ENCODE data around the gene SPNS3. TPM values are rescaled to one million over a fixed set of nuclear protein-coding genes. Genes with fewer than 3 reads are reported as not detected.

Gene SPNS3
- total RNA-seq, 2 experiments from 2014 or later = 51.2 to 54.6 TPM

DNA sequence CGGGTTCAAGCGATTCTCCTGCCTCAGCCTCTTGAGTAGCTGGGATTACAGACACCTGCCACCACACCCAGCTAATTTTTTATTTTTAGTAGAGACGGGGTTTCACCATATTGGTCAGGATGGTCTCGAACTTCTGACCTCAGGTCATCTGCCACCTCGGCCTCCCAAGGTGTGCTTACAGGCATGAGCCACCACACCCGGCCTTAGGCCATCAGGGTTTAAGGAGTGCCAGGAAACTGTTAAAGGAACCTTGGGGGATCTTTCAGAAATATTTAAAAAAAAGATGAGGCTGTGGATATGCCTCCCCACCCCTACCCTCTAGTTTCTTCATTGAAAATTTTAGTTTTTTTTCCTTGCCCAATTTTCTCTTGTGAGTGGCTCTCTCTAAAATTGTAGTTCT, 35.9 kb upstream of the SPNS3 start:
- BruUV-seq (replicated peaks) = no TSS peak
- intact Hi-C loops (cut with micrococcal nuclease; ENCODE audit: unreplicated experiment) = loop anchor here (1.0 to 5.0 kb wide), 3 partner anchors 23 to 436 kb away; partner anchors contain the start of genes ATP2A3 and UBE2G1
- no peak for TF ChIP-seq EZH2phosphoT487 (IDR thresholded peaks at IDR 0.05; ENCODE audit: borderline replicate concordance, low read depth, low read length)
- Histone ChIP-seq H3K79me2 (ENCODE audit: insufficient read depth, low read depth, low read length) (peaks cover 5% of the 10 kb centered on the region; the same call in 1 of the 2 replicates), H3K4me2 (ENCODE audit: low read length) (0 out of 2 replicates have a peak overlapping the region, but pooled peaks have one; percentile 8), H3K36me3 (ENCODE audit: insufficient read depth, low read length) (no peaks in the 10 kb centered on the region), H4K20me1 (ENCODE audit: insufficient read depth, low read length) (no peaks in the 10 kb centered on the region), H3K9me3 (ENCODE audit: low read length) (peaks cover 5% of the 10 kb centered on the region; the same call in 1 of the 2 replicates), H3K9me2 (ENCODE audit: insufficient read depth, low read length) (no peaks in the 10 kb centered on the region), H3K4me1 (ENCODE audit: insufficient read depth, low read length, poor library complexity, severe bottlenecking) (peaks cover 66% of the 10 kb centered on the region), H3K4me3 (ENCODE audit: low read depth, low read length, poor library complexity, severe bottlenecking) (no peak overlapping the region), H3K27ac (ENCODE audit: low read depth, low read length, poor library complexity, severe bottlenecking) (peak overlapping the region; percentile 97), H2AFZ (ENCODE audit: low read length) (no peak overlapping the region)
- DNase-seq (ENCODE audit: low spot score) = no peak
- ChIA-PET CTCF (ENCODE audit: unreplicated experiment) (no interaction called here), POLR2A (interaction anchor here (0.7 kb wide), 1 partner anchor 192 kb away, joined by 4 read pairs; no protein-coding TSS in a partner anchor)

DNA sequence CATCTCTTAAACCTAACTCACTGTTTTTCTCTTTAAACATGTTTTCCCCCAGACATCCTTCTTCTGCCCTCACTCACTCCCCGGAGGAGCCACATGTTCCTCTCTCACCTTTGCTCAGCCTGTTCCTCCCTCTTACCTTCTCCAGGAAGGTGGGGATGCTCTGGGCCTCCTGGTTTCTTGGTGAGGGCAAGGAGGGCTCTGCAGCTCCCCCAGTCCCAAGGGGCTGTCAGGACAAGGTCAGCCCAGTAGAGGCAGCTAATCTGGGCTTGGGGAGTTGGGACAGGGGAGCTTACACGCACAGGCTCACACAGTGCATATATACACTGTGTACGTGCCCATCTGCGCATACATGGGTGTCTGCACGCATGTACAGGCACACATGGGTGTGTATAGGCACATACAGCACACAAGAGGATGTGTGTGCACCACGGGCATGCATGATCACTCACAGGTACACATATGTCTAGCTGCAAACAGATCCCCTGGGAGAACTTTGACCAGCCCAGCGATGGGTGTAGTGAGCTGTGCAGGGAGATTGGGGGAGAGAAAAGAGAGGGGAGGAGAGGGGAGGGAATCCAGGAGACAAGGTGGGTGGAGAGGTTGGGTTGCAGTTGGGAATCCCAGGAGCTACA, 28.6 kb upstream of the SPNS3 start:
- ChIA-PET POLR2A (interaction anchor here (0.5 to 0.6 kb wide), 3 partner anchors 29 to 194 kb away, joined by 3 to 4 read pairs (median 3); no protein-coding TSS in a partner anchor), CTCF (ENCODE audit: unreplicated experiment) (interaction anchor here (1.1 kb wide), 1 partner anchor 142 kb away, joined by 4 read pairs; no protein-coding TSS in a partner anchor)
- Histone ChIP-seq H3K4me1 (ENCODE audit: insufficient read depth, low read length, poor library complexity, severe bottlenecking) (peaks cover 24% of the 10 kb centered on the region), H2AFZ (ENCODE audit: low read length) (peak overlapping the region; percentile 59), H4K20me1 (ENCODE audit: insufficient read depth, low read length) (no peaks in the 10 kb centered on the region), H3K4me3 (ENCODE audit: low read depth, low read length, poor library complexity, severe bottlenecking) (peak overlapping the region; percentile 22), H3K36me3 (ENCODE audit: insufficient read depth, low read length) (no peaks in the 10 kb centered on the region), H3K9me2 (ENCODE audit: insufficient read depth, low read length) (no peaks in the 10 kb centered on the region), H3K4me2 (ENCODE audit: low read length) (peak overlapping the region; percentile 61), H3K27ac (ENCODE audit: low read depth, low read length, poor library complexity, severe bottlenecking) (peak overlapping the region; percentile 48), H3K9me3 (ENCODE audit: low read length) (no peaks in the 10 kb centered on the region), H3K79me2 (ENCODE audit: insufficient read depth, low read depth, low read length) (no peaks in the 10 kb centered on the region)
- BruUV-seq (replicated peaks) = no TSS peak
- intact Hi-C loops (cut with micrococcal nuclease; ENCODE audit: unreplicated experiment) = no loop called here
- DNase-seq (ENCODE audit: low spot score) = peak; percentile 62
- no peak for TF ChIP-seq EZH2phosphoT487 (IDR thresholded peaks at IDR 0.05; ENCODE audit: borderline replicate concordance, low read depth, low read length)
- TF ChIP-seq, protein P1, sequence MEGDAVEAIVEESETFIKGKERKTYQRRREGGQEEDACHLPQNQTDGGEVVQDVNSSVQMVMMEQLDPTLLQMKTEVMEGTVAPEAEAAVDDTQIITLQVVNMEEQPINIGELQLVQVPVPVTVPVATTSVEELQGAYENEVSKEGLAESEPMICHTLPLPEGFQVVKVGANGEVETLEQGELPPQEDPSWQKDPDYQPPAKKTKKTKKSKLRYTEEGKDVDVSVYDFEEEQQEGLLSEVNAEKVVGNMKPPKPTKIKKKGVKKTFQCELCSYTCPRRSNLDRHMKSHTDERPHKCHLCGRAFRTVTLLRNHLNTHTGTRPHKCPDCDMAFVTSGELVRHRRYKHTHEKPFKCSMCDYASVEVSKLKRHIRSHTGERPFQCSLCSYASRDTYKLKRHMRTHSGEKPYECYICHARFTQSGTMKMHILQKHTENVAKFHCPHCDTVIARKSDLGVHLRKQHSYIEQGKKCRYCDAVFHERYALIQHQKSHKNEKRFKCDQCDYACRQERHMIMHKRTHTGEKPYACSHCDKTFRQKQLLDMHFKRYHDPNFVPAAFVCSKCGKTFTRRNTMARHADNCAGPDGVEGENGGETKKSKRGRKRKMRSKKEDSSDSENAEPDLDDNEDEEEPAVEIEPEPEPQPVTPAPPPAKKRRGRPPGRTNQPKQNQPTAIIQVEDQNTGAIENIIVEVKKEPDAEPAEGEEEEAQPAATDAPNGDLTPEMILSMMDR (conservative IDR thresholded peaks at IDR 0.05; ENCODE audit: low read length) = no peak; the same call in 1 of the 2 replicates

DNA sequence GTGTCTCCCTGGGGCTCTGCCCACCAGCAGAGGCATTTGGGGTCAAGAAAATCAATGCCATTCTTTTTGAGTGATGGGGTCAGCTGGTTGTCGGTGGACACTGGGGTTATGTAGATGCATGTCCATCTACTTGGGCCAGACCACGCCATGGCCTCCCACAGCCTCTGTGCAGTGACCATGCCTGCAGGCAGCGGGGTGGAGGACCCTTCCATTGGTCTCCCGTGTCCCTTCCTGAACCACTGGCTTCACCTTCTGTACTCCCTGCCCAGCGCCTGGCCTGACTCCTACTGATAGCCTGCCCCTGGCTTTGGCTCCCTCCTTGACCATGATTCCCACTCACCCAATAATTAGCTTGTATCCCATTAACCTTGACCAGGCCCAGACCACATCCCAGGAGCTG, 28.0 kb upstream of the SPNS3 start:
- no TSS peak for BruUV-seq (replicated peaks)
- Histone ChIP-seq H3K27ac (ENCODE audit: low read depth, low read length, poor library complexity, severe bottlenecking) (peak overlapping the region; percentile 48), H3K79me2 (ENCODE audit: insufficient read depth, low read depth, low read length) (no peaks in the 10 kb centered on the region), H3K9me3 (ENCODE audit: low read length) (no peaks in the 10 kb centered on the region), H3K4me1 (ENCODE audit: insufficient read depth, low read length, poor library complexity, severe bottlenecking) (peaks cover 24% of the 10 kb centered on the region), H2AFZ (ENCODE audit: low read length) (peak overlapping the region; percentile 59; the same call in 1 of the 2 replicates), H3K36me3 (ENCODE audit: insufficient read depth, low read length) (no peaks in the 10 kb centered on the region), H4K20me1 (ENCODE audit: insufficient read depth, low read length) (no peaks in the 10 kb centered on the region), H3K4me3 (ENCODE audit: low read depth, low read length, poor library complexity, severe bottlenecking) (no peak overlapping the region), H3K9me2 (ENCODE audit: insufficient read depth, low read length) (no peaks in the 10 kb centered on the region), H3K4me2 (ENCODE audit: low read length) (peak overlapping the region; percentile 61)
- ChIA-PET POLR2A (interaction anchor here (0.6 kb wide), 3 partner anchors 53 to 195 kb away, joined by 3 to 4 read pairs (median 3); no protein-coding TSS in a partner anchor), CTCF (ENCODE audit: unreplicated experiment) (interaction anchor here (1.1 kb wide), 1 partner anchor 142 kb away, joined by 4 read pairs; no protein-coding TSS in a partner anchor)
- TF ChIP-seq, protein P1 (conservative IDR thresholded peaks at IDR 0.05; ENCODE audit: low read length) = no peak
- no peak for TF ChIP-seq EZH2phosphoT487 (IDR thresholded peaks at IDR 0.05; ENCODE audit: borderline replicate concordance, low read depth, low read length)
- intact Hi-C loops (cut with micrococcal nuclease; ENCODE audit: unreplicated experiment) = no loop called here
- no peak for DNase-seq (ENCODE audit: low spot score)

All from OCI-LY7 (cell line).